ENCODE results near the gene ACOT13.
"Not testable (repeated sequence)": the region's sequence is repeated elsewhere in the genome, so short reads cannot be mapped to it uniquely, and the experiment has no call there.

The ACOT13 gene

GRCh38 chr6:24666641-24667377, at the start of gene ACOT13, which contains the start of gene TDP2:
TSS of gene ACOT13 (plus strand) at chr6:24667077. CDS start at chr6:24667264, 187 bp downstream.
TSS of gene TDP2 (minus strand) at chr6:24666899. CDS start at chr6:24666862, 37 bp downstream.
- peak; percentile 90 to 97 for DNase-seq

GRCh38 chr6:24619661-24620060, 47.2 kb upstream of the ACOT13 start:
- no peak for DNase-seq

- no peak for DNase-seq
Observed at GRCh38 chr6:24620637-24621036, 46.2 kb upstream of the ACOT13 start.

- no peak for DNase-seq
Observed at GRCh38 chr6:24621626-24622289, 45.1 kb upstream of the ACOT13 start.

- DNase-seq, result no peak
Observed at GRCh38 chr6:24630856-24631505, 35.9 kb upstream of the ACOT13 start.

- no peak for DNase-seq
Observed at GRCh38 chr6:24631671-24632070, 35.2 kb upstream of the ACOT13 start.

- peak; percentile 31 to 81 for DNase-seq
Observed at GRCh38 chr6:24632573-24632972, 34.3 kb upstream of the ACOT13 start.

- no peak for DNase-seq
Observed at GRCh38 chr6:24636681-24637080, 30.2 kb upstream of the ACOT13 start.

- DNase-seq, result no peak
Observed at GRCh38 chr6:24640166-24640565, 26.7 kb upstream of the ACOT13 start.

GRCh38 chr6:24640631-24641030, 26.2 kb upstream of the ACOT13 start:
- not testable (repeated sequence) for DNase-seq

GRCh38 chr6:24642061-24642460, 24.8 kb upstream of the ACOT13 start:
- DNase-seq, result no peak

GRCh38 chr6:24643920-24644319, 23.0 kb upstream of the ACOT13 start:
- no peak for DNase-seq

GRCh38 chr6:24644377-24644776, 22.5 kb upstream of the ACOT13 start:
- DNase-seq, result no peak

- DNase-seq, result no peak
Observed at GRCh38 chr6:24646771-24647170, 20.1 kb upstream of the ACOT13 start.

GRCh38 chr6:24648276-24648675, 18.6 kb upstream of the ACOT13 start:
- DNase-seq, result no peak

GRCh38 chr6:24649691-24650090, 17.2 kb upstream of the ACOT13 start:
- DNase-seq, result no peak

- no peak for DNase-seq
Observed at GRCh38 chr6:24650365-24650764, 16.5 kb upstream of the ACOT13 start.

- DNase-seq, result no peak
Observed at GRCh38 chr6:24655215-24655614, 11.7 kb upstream of the ACOT13 start.

- no peak for DNase-seq
Observed at GRCh38 chr6:24658573-24659560, 8.0 kb upstream of the ACOT13 start.

- DNase-seq, result no peak
Observed at GRCh38 chr6:24659561-24659960, 7.3 kb upstream of the ACOT13 start.

- DNase-seq, result no peak
Observed at GRCh38 chr6:24660105-24660504, 6.8 kb upstream of the ACOT13 start.

- DNase-seq, result not testable (repeated sequence)
Observed at GRCh38 chr6:24661759-24662158, 5.1 kb upstream of the ACOT13 start.

- DNase-seq, result no peak
Observed at GRCh38 chr6:24662236-24662635, 4.6 kb upstream of the ACOT13 start.

Measured in NCI-H524 (cell line).